ENCODE measurements around the gene TENM3.

GRCh38 chr4:182640491-182640890 lies 397.3 kb downstream of the TENM3 start:
- TF ChIP-seq CTCF (IDR thresholded peaks at IDR 0.05) (no peak), STAT6 (CRISPR knock-in tag; conservative IDR thresholded peaks at IDR 0.05; ENCODE audit: low read depth) (no peak), TP53 (CRISPR knock-in tag; IDR thresholded peaks at IDR 0.05) (no peak), NR2C2 (CRISPR knock-in tag; IDR thresholded peaks at IDR 0.05) (no peak), JUN (CRISPR knock-in tag; IDR thresholded peaks at IDR 0.05) (no peak), ETV6 (CRISPR knock-in tag; IDR thresholded peaks at IDR 0.05) (no peak), USF2 (CRISPR knock-in tag; IDR thresholded peaks at IDR 0.05) (no peak)
